Thyroid gland (tissue), 4 donors: ENCODE results near the gene THAP4. TPM values are rescaled to one million over a fixed set of nuclear protein-coding genes. Genes with fewer than 3 reads are reported as not detected.
A peak's percentile ranks its signal among the peaks of the same experiment; 100 is the strongest.

Experiments used
- DNase-seq, 2 donors: peaks; one replicate each; pipeline ENCODE4 v3.0.0-alpha.2; 2019
- H3K27ac ChIP-seq, 3 donors: fragments of 200-600 bp; sonication (generic); 1 replicate in 2 of 3; 2 replicates in 1 of 3; pipeline ENCODE4 v1.5.1; 2016 to 2019; ENCODE audit warnings: mild to moderate bottlenecking in 1 of 3, moderate library complexity in 1 of 3
- H3K27me3 ChIP-seq: fragments of 200-600 bp; sonication (generic); one replicate; pipeline ENCODE4 v1.5.1; 2019
- H3K36me3 ChIP-seq, 2 donors: fragments of 200-600 bp; sonication (generic); one replicate each; pipeline ENCODE4 v1.5.1; 2016 to 2019
- H3K4me1 ChIP-seq, 2 donors: fragments of 200-600 bp; sonication (generic); one replicate each; pipeline ENCODE4 v1.5.1; 2017 to 2019
- H3K4me3 ChIP-seq, 3 donors: fragments of 200-600 bp; sonication (generic); replicated peaks in 1 of 3; 1 replicate in 2 of 3; 2 replicates in 1 of 3; pipeline ENCODE4 v1.5.1; 2016; ENCODE audit warnings: mild to moderate bottlenecking in 1 of 3
- H3K9me3 ChIP-seq: fragments of 200-600 bp; sonication (generic); one replicate; pipeline ENCODE4 v1.5.1; 2017
- POLR2A ChIP-seq, 2 donors: fragments of 450-650 bp; IDR thresholded peaks; one replicate each; pipeline ENCODE4 v1.6.1; 2017; ENCODE audit warnings: antibody characterized with exemption in 2 of 2, mild to moderate bottlenecking in 2 of 2, moderate library complexity in 1 of 2
- WGBS, 2 donors: methylation state at CpG; one replicate each; pipeline ENCODE4 v1.1.5; 2017; 5-methylcytosine and 5-hydroxymethylcytosine counted together
- intact Hi-C: fragments of 100-400 bp; cut with DNase I; formaldehyde crosslinking; loops from one replicate; pipeline ENCODE4 v1.15.1; 2023
- total RNA-seq, 4 donors: library from RNA; depleted of rRNA; stranded (reverse); fragments of >200 nt; gene quantifications; one replicate each; pipeline ENCODE4 v1.2.3, GENCODE V29; 2016
- TF ChIP-seq, protein P1 (sequence below), 6 experiments: fragments of 200-600 bp in 3 of 6; fragments of 450-650 bp in 3 of 6; sonication (generic) in 3 of 6; IDR thresholded peaks; one replicate each; pipeline ENCODE4 v1.5.1; 2016 to 2019; ENCODE audit warnings: antibody characterized with exemption in 6 of 6, mild to moderate bottlenecking in 2 of 6, inconsistent platforms in 1 of 6, moderate library complexity in 1 of 6

THAP4 gene
- total RNA-seq, 4 donors from 2014 or later: 42.9 to 53.6 (median 46.2) TPM

DNA sequence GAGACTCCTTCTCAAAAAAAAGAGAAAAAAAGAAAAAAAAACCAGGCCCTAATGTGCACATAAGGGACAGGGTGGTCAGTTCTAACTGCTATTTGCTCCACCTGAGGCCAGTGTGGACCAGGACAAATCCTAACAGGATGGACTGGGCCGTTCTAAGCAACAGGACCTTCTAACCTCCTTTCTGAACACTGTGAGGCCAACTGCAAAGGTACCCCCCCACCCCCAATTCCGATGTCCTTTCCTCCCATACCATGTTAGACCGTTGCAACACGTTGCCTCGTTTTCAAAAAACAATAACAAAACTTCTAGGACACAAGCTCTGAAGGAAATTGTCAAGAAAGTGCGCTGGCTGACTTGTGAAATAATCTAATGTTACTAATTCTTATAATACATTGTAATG, 1.2 kb downstream of the THAP4 start:
- Histone ChIP-seq H3K4me1 (peaks cover 20 to 26% of the 10 kb centered on the region in 2 donors), H3K27ac (peak overlapping the region in 1 of 3 donors; percentile 75)
- WGBS, 2 donors: 24 to 31% methylated on average over 6 of the region's 6 CpGs

DNA sequence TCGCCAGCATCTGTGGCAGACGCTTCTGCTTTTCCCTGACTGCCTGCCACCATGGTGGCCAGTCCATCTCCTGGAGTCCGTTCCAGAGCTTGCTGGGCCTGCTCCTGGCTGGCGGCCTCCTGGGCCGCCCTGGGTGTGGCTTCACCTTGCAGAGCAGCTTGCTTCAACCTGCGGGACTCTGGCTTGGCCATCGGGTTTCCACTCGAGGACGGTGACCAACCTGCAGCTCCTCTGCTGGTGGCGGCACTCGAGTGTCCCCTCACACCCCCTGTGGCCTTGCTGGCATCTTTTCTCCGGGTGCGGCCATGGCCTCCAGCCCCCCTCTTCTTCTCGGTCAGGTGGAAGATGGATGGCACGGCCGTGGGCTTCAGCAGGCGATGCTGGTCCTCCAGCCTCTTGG, 3.4 kb downstream of the THAP4 start:
- TF ChIP-seq, protein P1, sequence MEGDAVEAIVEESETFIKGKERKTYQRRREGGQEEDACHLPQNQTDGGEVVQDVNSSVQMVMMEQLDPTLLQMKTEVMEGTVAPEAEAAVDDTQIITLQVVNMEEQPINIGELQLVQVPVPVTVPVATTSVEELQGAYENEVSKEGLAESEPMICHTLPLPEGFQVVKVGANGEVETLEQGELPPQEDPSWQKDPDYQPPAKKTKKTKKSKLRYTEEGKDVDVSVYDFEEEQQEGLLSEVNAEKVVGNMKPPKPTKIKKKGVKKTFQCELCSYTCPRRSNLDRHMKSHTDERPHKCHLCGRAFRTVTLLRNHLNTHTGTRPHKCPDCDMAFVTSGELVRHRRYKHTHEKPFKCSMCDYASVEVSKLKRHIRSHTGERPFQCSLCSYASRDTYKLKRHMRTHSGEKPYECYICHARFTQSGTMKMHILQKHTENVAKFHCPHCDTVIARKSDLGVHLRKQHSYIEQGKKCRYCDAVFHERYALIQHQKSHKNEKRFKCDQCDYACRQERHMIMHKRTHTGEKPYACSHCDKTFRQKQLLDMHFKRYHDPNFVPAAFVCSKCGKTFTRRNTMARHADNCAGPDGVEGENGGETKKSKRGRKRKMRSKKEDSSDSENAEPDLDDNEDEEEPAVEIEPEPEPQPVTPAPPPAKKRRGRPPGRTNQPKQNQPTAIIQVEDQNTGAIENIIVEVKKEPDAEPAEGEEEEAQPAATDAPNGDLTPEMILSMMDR (IDR thresholded peaks at IDR 0.05): no peak
- TF ChIP-seq POLR2A (IDR thresholded peaks at IDR 0.05): no peak
- Histone ChIP-seq H3K4me3 (no peak overlapping the region), H3K4me1 (peaks cover 15 to 25% of the 10 kb centered on the region in 2 donors), H3K27ac (no peak overlapping the region), H3K27me3 (no peaks in the 10 kb centered on the region), H3K36me3 (peaks cover 13% of the 10 kb centered on the region in 2 donors), H3K9me3 (no peaks in the 10 kb centered on the region)
- WGBS, 2 donors: 93 to 94% methylated on average over 17 of the region's 17 CpGs
- intact Hi-C loops: no loop called here
- no peak for DNase-seq

More for the DNA sequence above, 1.2 kb downstream of the THAP4 start:
- H3K27me3 ChIP-seq: no peaks in the 10 kb centered on the region
- no peaks in the 10 kb centered on the region for H3K9me3 ChIP-seq
- peaks cover 13% of the 10 kb centered on the region in 2 donors for H3K36me3 ChIP-seq
- intact Hi-C loops: no loop called here
- H3K4me3 ChIP-seq: peak overlapping the region; percentile 66 to 95 (median 90)
- no peak for TF ChIP-seq POLR2A (IDR thresholded peaks at IDR 0.05)
- TF ChIP-seq, protein P1 (IDR thresholded peaks at IDR 0.05): no peak
- DNase-seq: no peak

DNA sequence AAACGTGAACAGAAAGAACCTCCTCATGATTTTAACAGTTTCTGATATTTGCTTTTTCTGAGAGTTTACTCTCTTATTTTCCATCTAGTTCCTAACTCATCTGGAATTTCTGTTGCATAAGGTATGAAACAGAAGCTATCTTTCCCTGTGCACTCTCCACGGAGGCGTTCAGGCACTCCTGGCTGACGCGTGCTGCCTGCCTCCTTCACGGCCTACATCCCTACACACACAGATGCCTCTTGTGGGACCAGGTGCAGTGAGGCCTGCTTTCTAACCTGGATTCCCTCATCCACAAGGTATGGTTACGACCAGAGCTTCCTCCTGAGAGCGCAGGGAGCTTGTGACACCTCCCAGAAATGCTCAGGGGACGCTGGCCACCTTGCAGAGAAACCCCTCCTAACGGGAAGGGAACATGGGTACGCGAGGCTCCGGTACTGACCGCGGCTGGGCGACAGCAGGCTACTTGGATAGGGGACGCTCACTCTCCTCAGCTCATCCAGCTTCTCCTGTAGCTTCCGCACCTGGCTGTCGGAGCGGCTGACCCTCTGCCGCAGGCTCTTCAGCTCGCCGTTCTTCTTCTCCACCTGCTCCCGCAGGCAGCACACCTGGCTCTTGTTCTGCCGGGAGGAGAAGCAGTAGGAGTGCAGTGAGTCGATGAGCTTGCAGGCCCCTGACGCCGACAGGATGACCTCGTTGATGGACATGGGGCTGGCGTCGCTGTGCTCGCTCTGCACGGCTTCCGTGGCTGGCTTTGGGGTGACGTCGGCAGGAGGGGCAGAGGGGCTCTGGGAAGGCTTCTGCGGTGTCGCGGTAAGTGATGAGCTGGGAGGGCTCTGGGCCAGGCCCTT, 4.3 kb downstream of the THAP4 start:
- WGBS, 2 donors: 95% methylated on average over 29 to 39 of the region's 39 CpGs
- peaks cover 13% of the 10 kb centered on the region in 2 donors for H3K36me3 ChIP-seq
- no peak overlapping the region for H3K4me3 ChIP-seq
- no peak for DNase-seq
- peaks cover 10 to 19% of the 10 kb centered on the region in 2 donors for H3K4me1 ChIP-seq
- TF ChIP-seq, protein P1 (IDR thresholded peaks at IDR 0.05): no peak
- TF ChIP-seq POLR2A (IDR thresholded peaks at IDR 0.05): no peak
- no peaks in the 10 kb centered on the region for H3K27me3 ChIP-seq
- intact Hi-C loops: no loop called here
- no peaks in the 10 kb centered on the region for H3K9me3 ChIP-seq
- no peak overlapping the region for H3K27ac ChIP-seq

DNA sequence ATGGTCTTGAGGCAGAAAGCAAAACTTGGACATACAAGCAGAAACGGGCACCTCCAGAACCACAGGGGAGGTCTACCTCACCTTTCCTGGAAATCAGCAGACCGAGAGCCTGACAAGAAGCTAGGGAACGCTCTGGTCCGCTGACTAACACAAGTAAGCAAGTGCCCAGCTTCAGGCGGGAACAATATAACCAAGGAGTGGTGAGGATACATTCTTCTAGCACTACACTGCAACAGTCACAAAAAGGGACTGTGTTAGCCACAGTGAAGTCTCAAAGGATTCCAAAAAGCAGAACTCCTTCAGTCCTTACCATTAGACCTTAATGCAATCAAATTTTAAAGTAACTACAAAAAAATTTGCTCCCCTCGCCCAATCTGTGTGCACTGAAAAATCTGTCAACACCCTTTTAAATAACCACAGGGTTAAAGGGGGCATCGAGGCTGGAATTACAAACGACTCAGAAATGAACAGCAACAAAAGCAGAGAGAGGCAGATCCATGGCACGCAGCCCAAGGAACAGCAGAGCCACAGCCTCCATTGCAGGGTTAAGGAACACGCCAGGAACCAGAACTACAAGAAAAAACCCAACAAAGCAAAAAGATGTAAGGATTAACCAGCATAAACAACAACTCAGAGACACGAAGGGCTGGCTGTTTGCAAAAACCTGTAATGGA, 7.1 kb downstream of the THAP4 start:
- Histone ChIP-seq H3K9me3 (no peaks in the 10 kb centered on the region), H3K27ac (peak overlapping the region in 2 of 3 donors; percentile 17 to 43), H3K4me1 (peaks cover 0 to 10% of the 10 kb centered on the region in 2 donors), H3K27me3 (no peaks in the 10 kb centered on the region), H3K36me3 (peaks cover 13% of the 10 kb centered on the region in 2 donors), H3K4me3 (no peak overlapping the region)
- peak; percentile 85 for DNase-seq
- WGBS, 2 donors: 59 to 65% methylated on average over 11 of the region's 11 CpGs
- TF ChIP-seq POLR2A (IDR thresholded peaks at IDR 0.05): no peak
- TF ChIP-seq, protein P1 (IDR thresholded peaks at IDR 0.05): no peak
- intact Hi-C loops: no loop called here

DNA sequence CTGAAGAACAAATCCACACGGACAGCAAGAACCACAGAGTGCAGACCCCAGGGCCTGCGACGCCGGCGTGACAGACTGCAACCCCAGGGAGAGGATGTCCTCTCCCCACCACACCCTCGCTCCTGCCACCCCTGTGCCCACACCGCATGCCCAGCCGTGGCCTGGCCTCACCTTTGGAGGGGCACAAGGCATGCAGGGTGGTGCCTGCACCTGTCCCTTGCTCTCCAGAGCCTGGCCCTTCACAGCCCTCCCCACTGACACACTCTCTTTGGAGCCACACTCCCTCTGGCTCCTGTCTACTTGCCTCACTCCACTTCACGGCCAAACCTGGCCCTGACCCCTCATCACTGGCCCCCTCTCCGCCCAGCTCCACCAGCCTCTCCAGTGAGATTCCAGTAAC, 9.3 kb downstream of the THAP4 start:
- Histone ChIP-seq H3K27ac (no peak overlapping the region), H3K4me3 (no peak overlapping the region), H3K36me3 (peaks cover 2 to 3% of the 10 kb centered on the region in 2 donors), H3K27me3 (no peaks in the 10 kb centered on the region), H3K4me1 (peaks cover 0 to 10% of the 10 kb centered on the region in 2 donors), H3K9me3 (no peaks in the 10 kb centered on the region)
- WGBS, 2 donors: 96% methylated on average over 10 of the region's 10 CpGs
- intact Hi-C loops: no loop called here
- TF ChIP-seq POLR2A (IDR thresholded peaks at IDR 0.05): no peak
- TF ChIP-seq, protein P1 (IDR thresholded peaks at IDR 0.05): no peak
- DNase-seq: no peak
